Stimulated activated naive B cell treated with anti-CD40 and anti-IgM and Interleukin-4, amounts not matched to agents 10 μg/mL and 1 μg/mL and 100 μg/mL, for 72 hours (primary cell): ENCODE measurements around the gene GPR35.

ENCODE experiments used
- ATAC-seq, 2 donors: fragments of 150-1000 bp; cut with Tn5 transposase; replicated peaks; 2 replicates each; pipeline ENCODE4 v1.10.0; 2021; ENCODE audit warnings: moderate library complexity in 1 of 2
- DNase-seq: peaks from one replicate; pipeline ENCODE4 v3.0.0; 2021
- H3K27ac Mint-ChIP-seq: one replicate; pipeline ENCODE4 v1.8.0; 2022; ENCODE audit warnings: mild to moderate bottlenecking, mixed read lengths
- H3K27me3 Mint-ChIP-seq, 2 donors: one replicate each; pipeline ENCODE4 v1.8.0; 2022; ENCODE audit warnings: mixed read lengths in 2 of 2
- H3K36me3 Mint-ChIP-seq, 2 donors: one replicate each; pipeline ENCODE4 v1.8.0; 2022; ENCODE audit warnings: mixed read lengths in 2 of 2, mild to moderate bottlenecking in 1 of 2
- H3K4me1 Mint-ChIP-seq, 2 donors: one replicate each; pipeline ENCODE4 v1.8.0; 2022; ENCODE audit warnings: mixed read lengths in 2 of 2, mild to moderate bottlenecking in 1 of 2
- H3K4me3 Mint-ChIP-seq, 2 donors: one replicate each; pipeline ENCODE4 v1.8.0; 2022; ENCODE audit warnings: mild to moderate bottlenecking in 2 of 2, mixed read lengths in 2 of 2, moderate library complexity in 1 of 2
- H3K9me3 Mint-ChIP-seq, 2 donors: one replicate each; pipeline ENCODE4 v1.8.0; 2022; ENCODE audit warnings: mixed read lengths in 2 of 2, mild to moderate bottlenecking in 1 of 2

Gene GPR35

GRCh38 chr2:240602266-240603050, 22.8 kb upstream of the GPR35 start:
- peaks cover 18 to 37% of the 10 kb centered on the region in 2 donors for H3K36me3 Mint-ChIP-seq
- H3K27me3 Mint-ChIP-seq: no peaks in the 10 kb centered on the region
- no peak for DNase-seq
- H3K4me1 Mint-ChIP-seq: peaks cover 0 to 10% of the 10 kb centered on the region in 2 donors
- no peak overlapping the region for H3K27ac Mint-ChIP-seq
- no peaks in the 10 kb centered on the region for H3K9me3 Mint-ChIP-seq
- ATAC-seq: no peak
- H3K4me3 Mint-ChIP-seq: no peak overlapping the region

DNA sequence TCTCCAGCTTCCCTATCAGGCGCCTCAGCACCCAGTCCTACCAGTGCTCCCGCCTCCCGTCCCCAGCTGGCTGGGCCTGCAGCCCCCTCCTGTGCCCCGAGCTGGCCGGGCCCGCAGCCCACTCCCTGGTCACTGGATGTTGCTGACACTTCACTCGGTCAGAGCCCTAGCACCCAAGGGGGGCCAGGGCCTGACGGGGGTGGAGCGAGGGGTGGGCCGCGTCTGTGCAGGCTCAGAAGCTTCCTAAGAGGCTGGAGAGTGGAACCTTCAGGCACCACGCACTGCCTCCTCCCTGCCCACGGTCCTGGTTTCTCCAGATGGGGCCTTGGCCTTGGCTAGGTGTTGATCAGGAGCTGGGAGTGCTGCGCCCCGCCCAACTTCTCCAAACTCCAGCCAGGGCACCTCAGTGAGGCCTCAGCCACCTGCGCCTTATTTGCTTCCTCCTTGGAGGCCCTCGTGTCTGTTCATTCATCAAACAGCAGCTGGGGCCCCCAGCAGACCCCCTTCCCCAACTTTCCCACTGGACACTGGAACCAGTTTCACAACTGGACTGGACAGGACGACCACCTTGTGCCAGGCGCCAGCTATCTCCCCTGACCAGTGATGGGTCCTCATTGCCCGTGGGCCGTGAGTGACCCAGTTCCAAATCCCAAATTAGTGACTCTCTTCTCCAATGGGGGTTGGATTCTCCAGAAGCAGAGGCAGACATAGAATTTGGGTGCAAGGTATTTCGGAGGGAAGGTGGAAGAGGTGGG, 22.0 kb upstream of the GPR35 start:
- Mint-ChIP-seq H3K36me3 (peaks cover 17 to 37% of the 10 kb centered on the region in 2 donors), H3K27ac (no peak overlapping the region), H3K27me3 (no peaks in the 10 kb centered on the region), H3K4me1 (peaks cover 0 to 10% of the 10 kb centered on the region in 2 donors), H3K4me3 (no peak overlapping the region), H3K9me3 (no peaks in the 10 kb centered on the region)
- DNase-seq: no peak
- no peak for ATAC-seq

DNA sequence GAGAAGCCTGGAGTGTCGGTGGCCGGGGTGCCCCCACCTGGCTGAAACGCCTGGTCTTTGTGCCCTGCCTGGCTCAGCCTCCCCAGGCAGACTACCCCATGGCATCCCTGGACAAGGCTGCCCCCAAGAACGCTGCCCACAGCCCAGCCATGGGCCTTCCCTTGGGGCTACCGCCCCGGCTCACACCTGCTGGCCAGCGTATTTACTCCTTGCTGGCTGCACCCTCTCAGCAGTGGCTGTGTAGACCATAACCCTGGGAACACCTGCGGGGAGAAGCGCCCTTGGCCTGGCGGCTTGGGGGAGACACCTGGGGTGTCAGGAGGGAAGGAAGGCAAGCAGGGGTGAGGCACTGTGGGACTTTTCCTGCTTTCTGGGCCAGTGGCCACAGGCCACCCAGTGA, 21.4 kb upstream of the GPR35 start:
- DNase-seq: no peak
- Mint-ChIP-seq H3K27ac (no peak overlapping the region), H3K27me3 (no peaks in the 10 kb centered on the region), H3K4me3 (no peak overlapping the region), H3K9me3 (no peaks in the 10 kb centered on the region), H3K36me3 (peaks cover 12 to 36% of the 10 kb centered on the region in 2 donors), H3K4me1 (peaks cover 0 to 10% of the 10 kb centered on the region in 2 donors)
- ATAC-seq: no peak

DNA sequence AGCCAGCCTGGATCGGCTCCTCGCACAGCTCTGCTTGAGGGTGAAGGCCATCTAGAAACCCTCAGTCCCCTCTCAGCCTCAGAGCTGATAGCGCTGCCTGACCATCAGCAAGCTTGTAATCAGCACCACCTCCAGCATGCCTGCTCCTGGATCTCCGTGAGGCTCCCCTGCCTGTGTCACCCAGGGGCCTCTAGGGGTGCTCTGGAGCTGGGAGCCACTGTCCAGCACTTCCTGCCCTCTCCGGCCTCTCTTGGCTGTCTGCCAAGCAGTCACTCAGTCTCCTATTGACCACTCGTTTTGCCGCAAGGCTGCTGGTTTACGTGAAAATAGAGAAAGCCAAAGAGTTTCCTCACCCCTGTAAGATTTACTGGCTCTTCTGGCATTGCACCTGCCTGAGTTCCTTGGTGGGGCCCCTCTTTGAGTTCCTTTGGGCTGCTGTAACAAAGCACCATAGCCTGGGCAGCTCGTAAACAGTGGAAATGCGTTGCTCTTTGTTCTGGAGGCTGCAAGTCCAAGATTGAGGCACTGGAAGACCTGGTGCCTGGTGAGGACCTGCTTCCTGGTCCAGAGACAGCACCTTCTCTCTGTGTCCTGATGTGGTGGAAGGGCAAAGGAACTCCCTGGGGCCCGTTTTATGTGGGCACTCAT, 20.9 kb upstream of the GPR35 start:
- Mint-ChIP-seq H3K9me3 (no peaks in the 10 kb centered on the region), H3K4me1 (peaks cover 0 to 10% of the 10 kb centered on the region in 2 donors), H3K4me3 (no peak overlapping the region), H3K27me3 (no peaks in the 10 kb centered on the region), H3K36me3 (peaks cover 7 to 30% of the 10 kb centered on the region in 2 donors), H3K27ac (no peak overlapping the region)
- DNase-seq (no peak), ATAC-seq (peak in 1 of 2 donors; percentile 23)

GRCh38 chr2:240604939-240605716, 20.2 kb upstream of the GPR35 start:
- Mint-ChIP-seq H3K4me1 (peaks cover 0 to 10% of the 10 kb centered on the region in 2 donors), H3K27me3 (no peaks in the 10 kb centered on the region), H3K27ac (no peak overlapping the region), H3K4me3 (no peak overlapping the region), H3K9me3 (no peaks in the 10 kb centered on the region), H3K36me3 (peaks cover 7 to 23% of the 10 kb centered on the region in 2 donors)
- ATAC-seq: no peak
- DNase-seq: no peak

DNA sequence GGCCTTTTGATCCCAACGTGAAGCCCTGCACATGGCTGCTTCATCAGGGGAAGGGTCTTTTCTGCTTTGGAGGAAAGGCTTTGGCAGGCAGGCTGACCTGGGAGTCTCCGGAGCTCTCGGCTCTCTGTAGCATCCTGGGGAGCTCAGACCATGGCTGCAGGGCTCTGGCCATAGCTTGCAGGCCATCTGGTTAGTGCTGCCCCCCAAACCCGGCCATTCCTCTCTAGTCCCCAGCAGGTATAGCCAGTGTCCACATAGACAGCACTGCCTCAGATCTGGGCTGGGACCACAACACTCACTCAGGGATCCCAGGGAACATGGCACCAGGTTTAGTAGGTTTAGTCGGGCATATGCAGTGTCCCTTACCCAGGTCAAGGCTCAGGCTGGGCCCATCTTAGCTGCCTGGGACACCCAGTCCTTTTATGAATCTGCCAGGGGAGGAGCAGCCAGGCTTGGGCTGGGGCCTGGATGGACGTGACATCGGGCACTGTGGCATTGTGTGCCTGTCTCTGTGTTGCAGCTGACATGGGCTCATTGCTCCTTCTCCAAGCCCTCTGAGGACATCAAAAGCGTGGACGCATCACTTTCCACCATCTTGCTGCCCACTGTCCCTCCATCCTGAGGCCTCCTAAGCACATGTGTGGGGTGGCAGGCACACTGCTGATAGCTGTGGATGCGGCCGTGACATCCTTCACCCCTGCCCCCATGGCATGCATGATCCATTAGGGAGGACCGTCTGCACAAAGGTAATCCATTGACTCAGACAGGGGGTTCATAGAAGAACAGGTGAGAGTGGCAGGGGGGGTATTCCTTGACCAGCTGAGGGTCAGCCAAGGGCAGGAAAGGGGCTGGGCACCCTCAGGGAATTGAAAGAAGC, 19.2 kb upstream of the GPR35 start:
- Mint-ChIP-seq H3K4me3 (no peak overlapping the region), H3K27ac (peak overlapping the region; percentile 59), H3K9me3 (no peaks in the 10 kb centered on the region), H3K27me3 (no peaks in the 10 kb centered on the region), H3K36me3 (peaks cover 7 to 23% of the 10 kb centered on the region in 2 donors), H3K4me1 (peaks cover 0 to 10% of the 10 kb centered on the region in 2 donors)
- DNase-seq (no peak), ATAC-seq (no peak)

GRCh38 chr2:240611601-240612210, 13.6 kb upstream of the GPR35 start:
- H3K27ac Mint-ChIP-seq: peak overlapping the region; percentile 15

DNA sequence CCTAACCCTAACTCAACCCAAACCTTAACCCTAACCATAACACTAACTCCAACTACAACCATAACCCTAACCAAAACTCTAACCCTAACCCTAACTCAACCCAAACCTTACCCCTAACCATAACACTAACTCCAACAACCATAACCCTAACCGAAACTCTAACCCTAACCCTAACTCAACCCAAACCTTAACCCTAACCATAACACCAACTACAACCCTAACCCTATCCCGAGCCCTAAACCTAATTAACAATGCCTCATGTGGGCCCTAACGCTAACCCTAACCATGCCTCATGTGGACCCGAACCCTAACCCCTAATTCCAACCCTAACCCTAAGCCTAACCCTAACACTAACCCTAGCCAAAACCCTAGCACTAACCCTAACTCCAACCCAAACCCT, 11.5 kb upstream of the GPR35 start:
- Mint-ChIP-seq H3K27ac (no peak overlapping the region), H3K27me3 (no peaks in the 10 kb centered on the region), H3K9me3 (peaks cover 3 to 5% of the 10 kb centered on the region in 2 donors), H3K4me3 (no peak overlapping the region), H3K4me1 (peaks cover 8 to 9% of the 10 kb centered on the region in 2 donors), H3K36me3 (peaks cover 20 to 27% of the 10 kb centered on the region in 2 donors)
- no peak for DNase-seq
- ATAC-seq: no peak

More at GRCh38 chr2:240611601-240612210, 13.6 kb upstream of the GPR35 start:
- DNase-seq (no peak), ATAC-seq (no peak)
- Mint-ChIP-seq H3K4me3 (no peak overlapping the region), H3K4me1 (peaks cover 8 to 10% of the 10 kb centered on the region in 2 donors), H3K9me3 (peaks cover 1 to 3% of the 10 kb centered on the region in 2 donors), H3K36me3 (peaks cover 15 to 17% of the 10 kb centered on the region in 2 donors), H3K27me3 (no peaks in the 10 kb centered on the region)

DNA sequence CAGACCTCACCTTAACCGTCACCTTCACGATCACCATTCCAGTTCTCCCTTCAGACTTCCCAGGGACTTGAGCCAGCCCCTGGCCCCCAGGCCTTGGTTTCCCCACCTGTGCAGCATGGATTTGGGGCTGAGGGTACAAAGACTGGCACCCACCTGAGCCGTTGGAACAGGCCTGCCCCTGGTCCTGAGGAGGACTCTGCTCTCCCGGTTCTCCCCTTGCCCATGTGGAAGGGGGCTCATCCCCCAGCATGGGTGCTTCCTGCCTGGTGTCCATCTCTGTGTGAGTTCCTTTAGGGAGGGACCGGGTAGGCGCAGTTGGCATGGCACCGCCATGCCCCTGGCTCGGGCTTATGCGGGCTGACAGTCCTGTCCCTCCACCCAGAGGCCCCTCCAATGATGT, 10.9 kb upstream of the GPR35 start:
- DNase-seq (no peak), ATAC-seq (no peak)
- Mint-ChIP-seq H3K36me3 (peaks cover 25 to 33% of the 10 kb centered on the region in 2 donors), H3K27me3 (no peaks in the 10 kb centered on the region), H3K4me1 (peaks cover 8 to 13% of the 10 kb centered on the region in 2 donors), H3K27ac (no peak overlapping the region), H3K4me3 (no peak overlapping the region), H3K9me3 (peaks cover 3 to 5% of the 10 kb centered on the region in 2 donors)

GRCh38 chr2:240615396-240615795, 9.9 kb upstream of the GPR35 start:
- H3K36me3 Mint-ChIP-seq: peaks cover 25 to 36% of the 10 kb centered on the region in 2 donors
- H3K27ac Mint-ChIP-seq: no peak overlapping the region
- H3K4me1 Mint-ChIP-seq: peaks cover 15 to 17% of the 10 kb centered on the region in 2 donors
- no peaks in the 10 kb centered on the region for H3K27me3 Mint-ChIP-seq
- no peak for DNase-seq
- no peak overlapping the region for H3K4me3 Mint-ChIP-seq
- H3K9me3 Mint-ChIP-seq: peaks cover 3 to 5% of the 10 kb centered on the region in 2 donors
- ATAC-seq: no peak

GRCh38 chr2:240615820-240616547, 9.3 kb upstream of the GPR35 start:
- Mint-ChIP-seq H3K36me3 (peaks cover 25 to 36% of the 10 kb centered on the region in 2 donors), H3K27ac (no peak overlapping the region), H3K4me1 (peaks cover 20 to 21% of the 10 kb centered on the region in 2 donors), H3K27me3 (no peaks in the 10 kb centered on the region), H3K9me3 (peaks cover 3 to 5% of the 10 kb centered on the region in 2 donors), H3K4me3 (no peak overlapping the region)
- ATAC-seq: no peak
- no peak for DNase-seq
